ENCODE results near the gene SATL1.

DNA sequence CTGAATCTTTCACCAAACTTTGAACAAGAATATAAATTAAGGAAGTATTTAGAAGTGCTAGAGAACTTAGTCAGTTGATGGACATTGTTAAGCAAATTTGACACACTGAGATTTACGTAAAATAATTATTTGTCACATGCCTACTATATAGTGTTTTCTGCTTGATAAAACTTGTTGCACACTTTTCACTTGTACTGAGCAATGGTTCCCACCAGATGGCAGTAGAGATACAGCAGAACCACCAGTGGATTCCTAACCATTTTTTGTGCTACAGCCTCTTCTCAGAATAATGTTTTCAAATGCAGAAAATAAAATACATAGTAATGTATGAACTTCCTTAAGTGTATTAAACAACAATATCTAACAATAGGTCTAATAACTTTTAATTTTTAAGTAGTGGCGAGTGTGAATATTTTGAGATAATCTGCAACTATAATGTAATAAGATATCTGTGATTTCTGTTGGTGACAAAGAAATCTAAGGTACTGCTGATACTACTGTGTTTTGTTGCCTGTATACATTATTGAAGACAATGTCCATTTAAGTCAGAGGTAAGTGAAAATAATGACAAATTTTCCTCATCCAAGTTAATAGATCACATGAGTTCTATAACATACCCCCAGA lies 158.7 kb downstream of the SATL1 start:
- TF ChIP-seq POLR2A (IDR thresholded peaks at IDR 0.05), result no peak
- peak in 5 of 6 experiments; percentile 12 to 70 (median 50) for TF ChIP-seq CTCF (IDR thresholded peaks at IDR 0.05)
